A673 (cell line): ENCODE results near the gene DIS3L2. TPM values are rescaled to one million over a fixed set of nuclear protein-coding genes. Genes with fewer than 3 reads are reported as not detected.

ENCODE experiments used
- BruUV-seq: library from RNA; stranded (reverse); fragments of 400-500 nt; replicated peaks from 2 replicates; lab custom pipeline; 2021; lab: Mats Ljungman, UMichigan
- CTCF ChIA-PET: fragments of 300-600 bp; sonication (Branson Sonifier 250); formaldehyde crosslinking; loops from one replicate; lab custom pipeline; 2022; ENCODE audit warnings: antibody characterized with exemption; lab: Charles Lee
- POLR2A ChIA-PET: fragments of 300-600 bp; sonication (Branson Sonifier 250); formaldehyde crosslinking; loops from one replicate; lab custom pipeline; 2022; ENCODE audit warnings: antibody characterized with exemption; ENCODE audit not compliant: low non-redundant PET; lab: Charles Lee
- DNase-seq: peaks from one replicate; pipeline ENCODE4 v3.0.0-alpha.2; 2015; ENCODE audit warnings: low spot score
- H3K27ac ChIP-seq: fragments of 200-600 bp; sonication (generic); 2 replicates; pipeline ENCODE4 v1.5.1; 2016; ENCODE audit warnings: mixed run types, low read depth, mild to moderate bottlenecking, mixed read lengths, antibody characterized with exemption, low read length; ENCODE audit not compliant: poor library complexity, severe bottlenecking
- H3K27me3 ChIP-seq: fragments of 200-600 bp; sonication (generic); replicated peaks from 2 replicates; pipeline ENCODE4 v1.6.1; 2017; ENCODE audit warnings: mixed run types, low read depth, mild to moderate bottlenecking, mixed read lengths, antibody characterized with exemption, low read length; ENCODE audit not compliant: insufficient read depth, poor library complexity
- H3K36me3 ChIP-seq: fragments of 200-600 bp; sonication (generic); 2 replicates; pipeline ENCODE4 v1.6.1; 2016; ENCODE audit warnings: mixed run types, mild to moderate bottlenecking, mixed read lengths, antibody characterized with exemption, low read length; ENCODE audit not compliant: insufficient read depth, poor library complexity, severe bottlenecking
- H3K4me1 ChIP-seq: fragments of 200-600 bp; sonication (generic); 2 replicates; pipeline ENCODE4 v1.6.1; 2017; ENCODE audit warnings: mixed run types, mild to moderate bottlenecking, mixed read lengths, antibody characterized with exemption, low read length; ENCODE audit not compliant: insufficient read depth, poor library complexity, severe bottlenecking
- H3K4me3 ChIP-seq: fragments of 200-600 bp; sonication (generic); 2 replicates; pipeline ENCODE4 v1.5.1; 2016; ENCODE audit warnings: low read depth, mixed run types, mild to moderate bottlenecking, mixed read lengths, low read length; ENCODE audit not compliant: poor library complexity, severe bottlenecking
- H3K9me3 ChIP-seq: fragments of 200-600 bp; sonication (generic); 2 replicates; pipeline ENCODE4 v1.6.1; 2016; ENCODE audit warnings: mixed run types, low read depth, mild to moderate bottlenecking, mixed read lengths, antibody characterized with exemption, low read length; ENCODE audit not compliant: poor library complexity, severe bottlenecking
- CTCF ChIP-seq: fragments of 300-800, 200-600 bp; sonication (generic); conservative IDR thresholded peaks from 2 replicates; pipeline ENCODE4 v1.5.1; 2017; ENCODE audit warnings: low read depth, mild to moderate bottlenecking, antibody characterized with exemption, low read length, moderate library complexity, mixed read lengths
- EZH2 ChIP-seq: fragments of 200-600 bp; sonication (generic); IDR thresholded peaks from 2 replicates; pipeline ENCODE4 v1.6.1; 2017; ENCODE audit warnings: borderline replicate concordance, low read depth, mild to moderate bottlenecking, mixed read lengths, antibody characterized with exemption, low read length; ENCODE audit not compliant: poor library complexity, severe bottlenecking
- intact Hi-C: fragments of 100-400 bp; cut with micrococcal nuclease; formaldehyde crosslinking; loops from one replicate; pipeline ENCODE4 v1.10.0; 2022; ENCODE audit not compliant: unreplicated experiment
- total RNA-seq: library from RNA; stranded (reverse); gene quantifications from 2 replicates; pipeline ENCODE4 v1.2.3, GENCODE V29; 2021

Gene DIS3L2
- total RNA-seq, 1 experiment from 2014 or later = 38.7 TPM

DNA sequence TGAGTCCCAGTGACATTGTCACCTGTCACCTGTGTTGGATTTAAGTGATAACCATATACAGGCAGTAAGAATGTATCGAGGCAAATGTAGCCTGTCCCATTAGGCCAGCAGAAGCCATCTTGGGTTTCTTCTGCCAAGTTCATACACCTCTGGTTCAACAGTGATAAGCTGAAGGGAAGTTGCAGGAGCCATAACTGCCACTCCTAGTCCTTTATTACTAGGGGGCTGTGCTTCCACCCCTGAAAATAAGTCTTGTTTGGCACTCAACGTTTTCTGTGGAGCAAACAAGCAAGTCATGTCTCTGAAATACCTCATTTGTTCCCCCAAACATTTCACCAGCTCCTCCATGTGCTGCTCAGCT is 358.9 kb downstream of the DIS3L2 start:
- BruUV-seq = no TSS peak
- Histone ChIP-seq H3K9me3 (no peaks in the 10 kb centered on the region), H3K4me3 (no peak overlapping the region), H3K27ac (no peak overlapping the region), H3K4me1 (peaks cover 9% of the 10 kb centered on the region), H3K27me3 (no peaks in the 10 kb centered on the region), H3K36me3 (no peaks in the 10 kb centered on the region)
- ChIA-PET POLR2A (no interaction called here), CTCF (no interaction called here)
- intact Hi-C loops = no loop called here
- TF ChIP-seq EZH2 (no peak), CTCF (no peak)
- no peak for DNase-seq

DNA sequence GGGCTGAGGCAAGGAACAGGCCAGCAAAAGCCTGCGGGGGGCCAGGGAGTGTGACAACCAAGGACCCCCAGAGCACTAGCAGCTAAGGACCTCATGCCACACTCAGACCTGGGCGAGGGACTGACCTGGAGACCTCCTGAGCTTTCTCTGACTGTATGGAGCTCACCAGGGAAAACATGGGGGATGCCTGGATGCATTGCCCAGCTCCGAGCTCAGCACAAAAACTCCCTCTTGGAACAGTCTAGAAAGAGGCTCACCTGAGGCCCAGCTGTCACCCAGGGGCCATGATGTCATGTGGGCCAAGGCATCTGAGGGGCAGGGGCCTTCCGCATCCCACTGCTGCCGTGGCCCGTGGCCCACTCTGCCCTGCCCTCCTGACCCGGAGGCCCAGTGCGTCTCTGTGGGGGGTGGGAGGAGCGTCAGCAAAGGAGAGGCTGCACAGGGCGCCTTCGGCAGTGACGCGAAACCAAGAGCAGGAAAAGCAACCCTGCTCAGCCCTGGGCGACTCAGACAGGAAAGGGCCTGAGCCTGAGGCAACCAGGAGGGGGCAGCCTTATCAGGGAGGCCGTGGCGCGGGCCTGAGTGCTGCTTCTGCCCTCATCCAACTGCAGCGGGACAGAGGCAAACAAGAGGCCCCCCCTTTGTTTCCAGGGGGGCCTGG is 359.8 kb downstream of the DIS3L2 start:
- TF ChIP-seq CTCF = no peak
- TF ChIP-seq EZH2 = no peak
- DNase-seq = no peak
- Histone ChIP-seq H3K4me1 (peaks cover 8% of the 10 kb centered on the region), H3K4me3 (no peak overlapping the region), H3K27me3 (no peaks in the 10 kb centered on the region), H3K9me3 (no peaks in the 10 kb centered on the region), H3K36me3 (no peaks in the 10 kb centered on the region), H3K27ac (no peak overlapping the region)
- no TSS peak for BruUV-seq
- ChIA-PET CTCF (no interaction called here), POLR2A (no interaction called here)
- intact Hi-C loops = no loop called here

GRCh38 chr2:232321817-232322559 is 360.5 kb downstream of the DIS3L2 start:
- no peaks in the 10 kb centered on the region for H3K36me3 ChIP-seq
- ChIA-PET POLR2A (no interaction called here), CTCF (no interaction called here)
- TF ChIP-seq EZH2 (no peak), CTCF (no peak)
- no TSS peak for BruUV-seq
- intact Hi-C loops = no loop called here
- no peaks in the 10 kb centered on the region for H3K9me3 ChIP-seq
- H3K27me3 ChIP-seq = no peaks in the 10 kb centered on the region
- peaks cover under 1% of the 10 kb centered on the region for H3K4me1 ChIP-seq
- DNase-seq = no peak
- no peak overlapping the region for H3K27ac ChIP-seq
- H3K4me3 ChIP-seq = no peak overlapping the region
